GM10266 (cell line): Measurements from ENCODE around the gene ANO8.

Source experiments
- DNase-seq: peaks from one replicate; pipeline ENCODE4 v3.0.0; 2012; ENCODE audit errors: extremely low spot score
- TF ChIP-seq, protein P1 (sequence below): IDR thresholded peaks from 2 replicates; pipeline ENCODE4 v1.5.1; 2012; ENCODE audit warnings: mild to moderate bottlenecking, low read depth; ENCODE audit not compliant: control insufficient read depth, insufficient read depth; ENCODE audit errors: missing control alignments

The ANO8 gene

DNA sequence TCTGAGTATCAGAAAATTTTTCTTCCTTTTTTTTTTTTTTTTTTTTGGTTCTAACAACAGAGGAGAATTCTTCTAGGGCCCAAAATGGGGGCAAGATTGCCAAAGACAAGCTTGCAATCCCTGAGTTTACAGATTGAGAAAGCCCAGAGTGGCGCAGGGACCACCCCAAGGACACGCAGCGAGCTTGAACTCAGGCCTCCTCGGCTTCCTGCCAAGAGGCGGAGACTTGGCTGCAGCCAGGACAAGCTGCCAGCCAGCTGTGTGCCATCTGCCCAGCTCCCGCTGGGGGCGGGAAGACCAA, 29.5 kb downstream of the ANO8 start:
- no peak for DNase-seq

DNA sequence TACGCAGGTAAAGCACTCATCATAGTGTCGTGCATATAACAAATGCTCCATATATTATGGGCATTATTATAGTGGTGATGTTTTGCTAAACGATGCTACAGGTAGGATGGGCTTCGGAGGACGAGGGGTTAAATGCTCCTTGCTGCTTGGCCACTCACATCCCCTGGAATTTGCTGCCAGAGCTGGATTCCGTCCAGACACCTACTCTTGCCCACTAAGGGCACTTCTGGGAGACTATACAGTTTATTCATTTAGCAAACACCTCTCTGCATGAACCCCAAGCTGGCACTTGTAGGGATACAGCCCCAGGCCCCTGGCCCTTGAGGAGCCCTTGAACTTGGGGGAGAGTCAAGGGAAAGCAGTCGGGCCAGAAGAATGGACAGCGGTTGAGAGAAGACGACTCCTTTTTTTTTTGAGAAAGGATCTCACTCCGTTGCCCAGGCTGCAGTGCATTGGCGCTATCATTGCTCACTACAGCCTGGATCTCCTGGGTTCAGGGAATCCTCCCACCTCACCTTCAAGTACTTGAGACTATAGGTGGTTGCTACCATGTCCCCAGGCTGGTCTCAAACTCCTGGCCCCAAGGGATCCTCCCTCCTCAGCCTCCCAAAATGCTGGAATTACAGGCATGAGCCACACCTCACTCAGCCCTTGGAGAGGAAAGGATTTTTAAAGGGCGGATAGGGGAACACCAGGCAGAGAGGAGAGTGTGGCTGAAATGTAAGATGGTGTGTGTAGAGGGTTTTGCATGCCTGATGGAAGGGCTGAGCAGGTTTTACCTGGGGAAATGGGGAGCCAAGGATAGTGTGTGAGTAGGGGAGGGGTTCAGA, 30.1 kb downstream of the ANO8 start:
- TF ChIP-seq, protein P1, sequence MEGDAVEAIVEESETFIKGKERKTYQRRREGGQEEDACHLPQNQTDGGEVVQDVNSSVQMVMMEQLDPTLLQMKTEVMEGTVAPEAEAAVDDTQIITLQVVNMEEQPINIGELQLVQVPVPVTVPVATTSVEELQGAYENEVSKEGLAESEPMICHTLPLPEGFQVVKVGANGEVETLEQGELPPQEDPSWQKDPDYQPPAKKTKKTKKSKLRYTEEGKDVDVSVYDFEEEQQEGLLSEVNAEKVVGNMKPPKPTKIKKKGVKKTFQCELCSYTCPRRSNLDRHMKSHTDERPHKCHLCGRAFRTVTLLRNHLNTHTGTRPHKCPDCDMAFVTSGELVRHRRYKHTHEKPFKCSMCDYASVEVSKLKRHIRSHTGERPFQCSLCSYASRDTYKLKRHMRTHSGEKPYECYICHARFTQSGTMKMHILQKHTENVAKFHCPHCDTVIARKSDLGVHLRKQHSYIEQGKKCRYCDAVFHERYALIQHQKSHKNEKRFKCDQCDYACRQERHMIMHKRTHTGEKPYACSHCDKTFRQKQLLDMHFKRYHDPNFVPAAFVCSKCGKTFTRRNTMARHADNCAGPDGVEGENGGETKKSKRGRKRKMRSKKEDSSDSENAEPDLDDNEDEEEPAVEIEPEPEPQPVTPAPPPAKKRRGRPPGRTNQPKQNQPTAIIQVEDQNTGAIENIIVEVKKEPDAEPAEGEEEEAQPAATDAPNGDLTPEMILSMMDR, result no peak
- DNase-seq, result no peak

More for the DNA sequence above, 29.5 kb downstream of the ANO8 start:
- TF ChIP-seq, protein P1, result no peak

DNA sequence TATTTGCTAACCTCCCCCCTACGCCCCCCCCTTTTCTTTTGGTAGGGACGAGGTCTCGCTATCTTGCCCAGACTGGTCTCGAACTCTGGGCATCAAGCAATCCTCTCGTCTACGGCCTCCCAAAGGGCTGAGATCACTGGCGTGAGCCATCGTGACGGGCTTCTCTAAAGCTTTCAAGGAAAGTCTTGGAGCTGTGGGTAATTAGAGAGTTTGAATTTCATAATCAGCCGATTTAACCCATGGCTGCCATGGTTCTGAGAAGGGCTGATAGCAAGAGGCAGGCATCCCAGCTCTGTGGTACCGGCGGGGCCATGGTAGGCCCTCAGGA, 30.8 kb downstream of the ANO8 start:
- DNase-seq, result no peak
- TF ChIP-seq, protein P1, result no peak

DNA sequence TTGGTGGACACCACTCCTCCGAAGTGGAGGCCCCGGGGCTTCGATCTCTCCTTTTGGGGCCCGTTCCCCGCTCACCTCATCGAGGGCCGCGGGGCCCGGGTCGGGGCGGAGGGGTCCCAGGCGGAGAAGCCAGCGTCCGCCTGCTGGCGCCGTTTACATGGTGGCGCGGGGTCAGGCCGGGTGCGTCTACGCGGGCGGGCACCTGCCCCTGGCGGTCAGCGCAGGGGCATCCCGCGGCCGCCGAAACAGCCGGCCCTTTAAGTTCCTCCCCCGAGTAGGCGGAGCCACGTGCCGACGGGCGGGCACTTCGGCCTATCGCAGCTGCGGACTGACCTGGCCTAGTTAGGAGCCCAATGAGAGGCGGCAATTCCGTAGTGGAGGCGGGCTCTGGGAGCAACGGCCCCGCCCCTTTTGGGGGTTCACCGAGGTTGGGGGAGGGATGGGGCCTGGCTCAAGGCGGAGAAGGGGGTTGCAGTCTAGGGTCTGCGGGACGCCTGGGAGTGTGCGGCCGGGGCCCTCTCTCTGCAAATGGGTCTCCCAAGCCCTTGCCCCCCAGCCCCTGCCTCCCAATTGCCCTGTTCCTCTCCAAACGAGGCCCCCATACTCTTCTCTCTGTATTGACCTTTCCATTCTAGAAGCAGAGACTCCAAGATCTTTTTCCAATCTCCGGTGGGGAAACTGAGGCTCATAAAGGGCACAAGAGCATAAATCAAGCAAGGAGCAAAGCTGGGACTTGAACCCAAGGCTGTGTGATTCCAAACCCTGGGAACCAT, 31.3 kb downstream of the ANO8 start, which contains the start of gene ABHD8:
ABHD8 (minus strand) TSS at position 259 of the 773 bp plus-strand sequence. CDS start 1,809 bp downstream, outside the sequence.
- TF ChIP-seq, protein P1, result peak; percentile 43
- peak; percentile 98 for DNase-seq

DNA sequence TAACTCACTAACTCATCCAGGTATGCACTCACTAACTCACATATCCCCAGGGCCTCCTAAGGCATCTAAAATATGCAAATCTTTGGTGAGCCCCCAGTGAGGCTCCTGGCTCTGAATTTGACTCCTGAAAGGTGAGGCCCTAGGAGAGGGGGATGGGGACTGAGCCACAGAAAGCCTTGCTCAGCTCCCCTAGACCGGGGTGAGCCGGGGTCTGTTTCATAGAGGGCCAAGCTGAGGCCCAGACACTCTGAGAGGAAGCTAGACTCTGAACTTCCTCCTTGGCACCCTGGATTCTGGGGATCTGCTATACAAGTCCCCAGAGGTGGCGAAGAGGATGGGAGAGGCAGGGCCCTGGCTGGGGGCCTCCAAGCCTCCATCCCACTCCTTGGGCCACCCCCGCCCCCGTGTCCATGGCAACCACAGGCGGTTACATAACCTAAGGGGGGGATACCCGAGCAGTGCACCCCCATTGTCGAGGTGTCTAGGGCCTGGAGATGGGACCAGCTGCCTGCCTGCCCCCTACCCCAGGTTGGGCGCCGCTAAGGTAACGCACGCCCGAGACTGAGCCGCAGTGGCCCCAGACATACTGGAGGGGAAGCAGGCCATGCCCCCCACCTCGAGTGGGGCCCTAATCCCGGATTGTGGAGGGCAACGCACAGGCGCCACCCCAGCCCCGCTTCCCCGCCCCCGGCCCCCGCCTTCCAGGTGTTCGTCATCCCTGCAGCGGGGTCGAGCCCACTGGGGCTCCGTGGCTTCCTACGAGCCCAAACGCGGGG, 32.1 kb downstream of the ANO8 start:
- TF ChIP-seq, protein P1, result no peak
- no peak for DNase-seq

DNA sequence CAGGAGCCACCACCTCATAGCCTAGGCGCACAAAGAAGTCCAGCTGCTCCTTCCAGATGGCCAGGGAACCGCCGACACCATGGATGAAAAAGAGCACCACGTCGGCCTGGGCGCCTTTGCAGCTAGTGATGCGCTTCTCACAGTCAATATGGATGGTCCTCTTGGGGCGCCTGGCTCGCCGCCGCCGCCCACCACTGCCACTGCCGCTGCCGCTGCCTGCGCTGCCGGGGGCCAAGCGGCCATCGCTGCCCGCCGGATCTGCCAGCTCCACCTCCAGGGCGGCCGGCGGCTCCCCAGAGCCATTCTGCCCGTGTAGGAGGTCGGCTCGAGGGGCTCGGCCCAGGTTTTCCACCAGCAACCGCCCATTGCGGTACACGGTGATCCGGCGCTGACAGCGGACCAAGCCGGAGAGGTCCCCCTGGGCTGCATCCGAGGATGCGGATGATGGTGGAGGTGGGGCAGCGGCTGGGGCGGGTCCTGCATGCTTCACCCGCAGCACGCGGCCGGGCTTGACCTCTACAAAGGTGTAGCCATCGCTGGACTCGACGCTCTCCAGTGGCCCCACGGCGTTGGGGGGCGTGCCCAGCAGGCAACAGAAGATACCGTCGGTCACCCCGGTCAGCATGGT, 33.5 kb downstream of the ANO8 start:
- DNase-seq, result no peak
- TF ChIP-seq, protein P1, result no peak
